GM15510 (cell line): ENCODE data around the gene MED14.

Experiments used
- POLR2A ChIP-seq: IDR thresholded peaks from 3 replicates; pipeline ENCODE4 v1.6.1; 2011; ENCODE audit warnings: borderline replicate concordance; ENCODE audit not compliant: insufficient read length; ENCODE audit errors: extremely low read depth

MED14 gene

DNA sequence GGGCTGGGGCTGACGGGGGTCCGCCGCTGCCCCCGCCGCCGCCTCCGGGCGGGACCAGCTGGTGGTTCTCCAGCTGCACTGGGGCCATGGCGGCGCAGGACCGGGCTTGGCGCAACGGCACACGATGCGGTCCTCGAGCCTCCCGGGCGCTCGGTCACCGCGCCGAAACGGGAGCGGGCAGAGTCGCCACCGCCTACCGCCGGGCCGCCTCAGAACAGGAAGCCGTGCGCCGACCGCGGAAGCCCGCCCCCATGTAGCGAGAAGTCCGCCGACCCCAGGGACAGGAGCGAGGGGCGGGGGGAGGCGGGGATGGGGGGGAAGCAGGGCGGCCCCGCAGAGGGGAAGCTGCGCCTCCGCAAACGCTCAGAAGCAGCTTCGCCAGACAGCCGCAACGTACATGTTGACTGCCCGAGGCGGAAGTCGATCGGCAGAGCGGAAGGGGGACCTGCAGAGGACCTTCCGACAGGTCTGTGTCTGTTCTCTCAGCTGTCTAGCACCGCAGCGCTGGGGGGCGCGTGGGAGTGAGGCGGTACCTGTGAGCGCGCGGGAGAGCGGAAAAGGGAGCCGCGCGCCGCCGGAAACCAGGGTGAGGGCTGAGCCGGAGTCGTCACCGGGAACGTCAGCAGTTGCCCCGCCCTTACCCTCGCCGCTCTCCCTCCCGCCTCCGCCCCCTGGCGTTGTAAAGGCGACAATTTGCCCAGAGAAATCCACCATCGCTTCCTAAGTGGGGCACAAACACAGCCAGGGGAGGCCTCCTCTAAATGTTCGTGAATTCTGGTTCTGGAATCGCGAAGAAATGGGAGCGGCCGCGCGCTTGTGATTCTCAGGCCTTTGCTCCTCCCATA is at the start of gene MED14:
Gene MED14, minus strand, starts transcription at position 218 of the 845 bp plus-strand sequence. Its CDS starts 130 bp downstream, at position 88.
- peak; percentile 82 for TF ChIP-seq POLR2A

DNA sequence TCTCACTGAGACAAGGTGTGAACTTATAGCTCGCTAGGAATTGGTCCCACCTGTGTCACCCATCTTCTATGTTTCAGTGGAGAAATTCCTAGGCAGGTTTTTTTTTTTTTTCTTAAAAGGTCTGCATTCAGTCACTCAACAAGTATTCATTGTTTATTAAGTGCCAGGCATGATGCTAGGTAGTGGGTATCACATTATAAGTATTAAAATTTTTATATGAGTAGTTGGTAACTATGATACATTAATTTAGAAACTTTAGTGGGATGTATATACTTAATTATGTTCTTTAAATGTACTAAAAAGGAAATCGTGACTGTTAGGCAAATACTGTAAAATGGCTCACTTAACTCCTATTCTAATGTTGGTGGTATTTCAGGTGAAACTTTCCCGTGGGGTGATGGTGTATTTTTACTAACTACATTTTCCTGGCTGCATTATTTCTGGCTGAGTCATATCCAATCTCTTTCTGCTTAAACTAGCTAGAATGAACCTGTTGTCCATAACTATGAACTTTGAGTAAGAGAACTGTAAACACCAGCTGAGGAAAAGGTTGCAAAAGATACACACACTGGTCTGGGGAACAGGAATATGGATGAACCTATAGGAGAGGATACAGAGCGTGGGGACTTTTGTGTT is 49.3 kb upstream of the MED14 start:
- no peak for TF ChIP-seq POLR2A

DNA sequence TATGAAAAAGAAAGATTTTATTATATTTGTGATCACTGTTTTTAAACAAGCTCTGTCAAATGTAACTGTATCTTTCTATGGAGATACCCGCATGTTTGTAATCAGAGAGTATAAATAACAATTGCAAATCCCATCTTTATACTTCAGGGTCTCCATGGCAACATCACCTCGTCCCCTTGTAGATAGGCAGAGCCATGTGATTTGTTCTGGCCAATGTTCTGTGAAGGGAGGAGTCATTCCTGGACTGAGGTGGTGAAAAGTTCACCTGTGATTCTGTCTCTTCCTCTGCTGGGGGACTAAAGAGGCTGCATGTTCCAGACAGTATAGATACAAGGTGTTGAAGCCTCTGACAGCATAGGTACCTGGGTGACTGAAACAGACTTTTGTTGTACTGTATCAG is 45.6 kb upstream of the MED14 start:
- no peak for TF ChIP-seq POLR2A

DNA sequence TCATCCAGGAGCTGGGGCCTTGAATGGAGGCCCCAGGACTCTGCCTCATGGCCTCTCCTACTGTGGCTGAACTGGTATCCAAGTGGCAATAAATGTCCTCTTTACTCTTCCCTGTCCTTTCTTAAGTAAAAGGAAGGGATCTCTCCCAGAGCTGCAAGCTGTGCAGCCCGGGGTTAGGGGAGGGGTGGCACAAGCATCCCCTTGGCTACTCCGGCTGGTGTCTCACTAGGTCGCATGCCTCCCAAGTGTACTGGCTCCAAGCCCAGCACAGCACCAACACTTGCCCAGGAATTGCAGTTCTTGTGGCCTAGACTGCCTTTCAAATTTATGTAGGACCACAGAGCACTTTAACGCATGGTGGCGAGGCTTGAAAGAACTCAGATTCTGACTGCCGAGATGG is 44.7 kb upstream of the MED14 start:
- TF ChIP-seq POLR2A = no peak

DNA sequence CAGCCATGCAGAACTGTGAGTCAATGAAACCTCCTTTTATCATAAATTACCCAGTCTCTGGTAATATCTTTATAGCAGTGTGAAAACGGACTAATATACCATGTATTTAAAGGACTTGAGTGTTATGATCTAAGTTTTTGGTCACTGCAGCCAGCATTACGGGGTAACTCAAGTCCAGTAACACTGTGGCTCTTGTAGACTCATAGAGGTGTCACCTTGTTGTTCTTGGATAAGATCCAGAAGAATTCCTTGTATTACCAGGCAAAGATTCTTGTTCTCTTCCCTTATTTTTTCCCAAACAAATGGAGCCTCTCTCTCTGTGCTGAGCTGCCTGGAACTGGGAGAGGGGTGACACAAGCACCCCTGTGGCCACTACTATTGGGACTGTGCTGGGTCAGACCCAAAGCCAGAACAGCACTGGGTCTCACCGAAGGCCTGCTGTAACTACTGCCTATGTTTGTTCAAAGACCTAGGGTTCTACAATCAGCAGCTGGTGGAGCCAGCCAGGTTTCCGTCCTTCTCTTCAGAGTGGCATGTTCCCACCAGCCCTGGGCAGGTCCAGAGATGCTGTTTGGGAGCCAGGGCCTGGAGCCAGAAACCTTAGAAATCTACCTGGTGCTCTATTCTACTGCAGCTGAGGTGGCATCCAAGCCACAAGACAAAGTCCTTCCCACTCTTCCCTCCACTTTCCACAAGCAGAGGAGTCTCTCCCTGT is 43.7 kb upstream of the MED14 start:
- no peak for TF ChIP-seq POLR2A

DNA sequence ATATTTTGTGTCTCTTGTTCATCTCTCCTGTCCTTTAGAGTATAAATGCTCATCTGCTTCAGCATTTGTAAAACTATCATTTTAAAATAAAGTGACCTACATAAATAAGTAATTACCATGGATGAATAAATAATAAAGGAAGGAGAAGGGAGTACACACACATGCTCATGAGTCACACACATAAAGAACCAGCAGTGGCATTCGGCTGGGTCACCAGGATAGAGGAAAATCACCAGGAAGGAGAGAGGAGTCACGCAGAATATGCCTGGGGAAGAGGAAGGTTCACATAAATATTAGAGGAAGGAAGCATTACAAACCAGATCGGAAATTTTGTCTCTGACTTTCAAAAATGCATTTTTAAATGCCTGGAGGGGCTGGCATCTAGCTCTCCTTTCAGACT is 38.5 kb upstream of the MED14 start:
- no peak for TF ChIP-seq POLR2A

DNA sequence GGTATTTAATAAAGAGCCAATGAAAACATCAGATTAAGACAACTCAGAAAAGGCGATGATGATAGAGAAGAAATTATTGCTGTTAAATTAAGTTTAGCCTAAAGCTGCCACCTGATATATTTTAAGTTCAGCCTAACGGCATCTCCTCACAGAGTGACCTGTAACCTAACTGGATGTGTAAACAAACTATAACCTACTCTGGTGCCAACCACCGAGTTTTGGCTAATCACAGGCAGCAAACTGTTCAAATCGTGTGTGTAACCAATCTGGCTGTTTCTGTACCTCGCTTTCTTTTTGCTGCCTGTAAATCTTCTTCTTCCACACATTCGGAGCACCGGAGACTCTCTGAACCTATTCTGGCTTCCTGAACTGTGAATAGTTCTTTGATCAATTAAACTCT is 37.8 kb upstream of the MED14 start:
- TF ChIP-seq POLR2A = no peak

DNA sequence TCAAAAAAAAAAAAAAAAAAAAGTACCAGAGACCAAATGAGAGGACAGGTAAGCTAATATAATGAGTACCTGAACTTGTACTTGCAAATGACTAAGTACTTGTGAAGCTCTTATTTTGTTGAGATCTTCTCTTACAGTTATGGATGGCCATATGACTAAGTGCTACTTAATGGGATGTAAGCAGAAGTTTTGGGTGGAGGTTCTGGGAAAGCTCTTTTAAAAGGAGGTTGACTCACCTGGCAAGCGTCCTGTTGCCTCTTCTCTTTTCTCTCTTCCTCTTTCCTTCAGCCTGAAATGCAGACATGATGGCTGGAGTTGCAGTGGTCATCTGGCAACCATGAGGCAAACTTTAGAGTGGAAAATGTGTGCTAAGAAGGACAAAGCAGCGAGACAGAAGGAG is 36.9 kb upstream of the MED14 start:
- no peak for TF ChIP-seq POLR2A

DNA sequence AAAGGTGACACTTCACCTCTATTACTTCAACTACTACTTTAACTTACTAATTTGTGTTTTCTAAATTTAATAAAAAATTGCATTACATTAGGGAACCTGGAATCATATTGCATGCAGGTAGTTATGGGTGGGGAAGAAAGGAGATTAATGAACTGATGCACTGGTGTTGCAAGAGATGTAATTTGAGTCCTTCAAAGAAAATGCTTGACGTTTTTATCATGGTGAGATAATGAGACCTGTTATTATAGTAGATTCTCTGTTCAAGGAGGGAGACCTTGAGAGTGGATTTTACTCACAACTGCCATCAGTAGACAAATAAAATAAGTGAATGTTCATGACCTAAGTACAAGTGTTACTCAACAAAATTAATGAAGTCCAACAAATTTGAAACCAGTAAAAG is 26.4 kb upstream of the MED14 start:
- no peak for TF ChIP-seq POLR2A

- no peak for TF ChIP-seq POLR2A
These were observed 24.0 kb upstream of the MED14 start for GRCh38 chrX:40759374-40759773.

DNA sequence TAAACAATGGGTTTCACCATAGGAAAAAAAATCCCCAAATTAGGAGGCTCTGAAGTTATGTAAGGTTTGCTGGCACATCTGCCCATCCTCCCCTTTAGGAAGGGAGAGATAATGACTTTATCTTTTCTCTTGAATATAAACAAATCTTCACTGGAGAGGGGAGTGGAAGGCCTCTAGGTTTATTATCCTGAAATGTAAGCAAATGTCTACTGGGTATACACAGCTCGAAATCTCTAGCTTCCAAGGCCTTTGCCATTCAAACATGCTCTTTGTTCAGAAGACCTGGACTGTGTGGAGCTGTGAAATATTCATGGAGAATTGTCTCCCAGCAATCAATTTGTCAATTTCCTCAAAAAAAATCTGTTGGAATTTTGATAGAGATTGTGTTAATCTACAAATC is 21.7 kb upstream of the MED14 start:
- TF ChIP-seq POLR2A = no peak

GRCh38 chrX:40755291-40756249 is 20.2 kb upstream of the MED14 start:
- no peak for TF ChIP-seq POLR2A

- TF ChIP-seq POLR2A = no peak
These were observed 14.5 kb upstream of the MED14 start for GRCh38 chrX:40749681-40750494.
